Uterus (tissue), 4 donors: ENCODE results near the gene S100A6. TPM values are rescaled to one million over a fixed set of nuclear protein-coding genes. Genes with fewer than 3 reads are reported as not detected.
A peak's percentile ranks its signal among the peaks of the same experiment; 100 is the strongest.

ENCODE experiments used
- DNase-seq, 2 donors: peaks; one replicate each; pipeline ENCODE4 v3.0.0-alpha.2; 2019 to 2020
- H3K27ac ChIP-seq, 2 donors: fragments of 200-600 bp; sonication (generic); 1 replicate in 1 of 2; 2 replicates in 1 of 2; pipeline ENCODE4 v1.5.1; 2016 to 2018
- H3K27me3 ChIP-seq, 2 donors: fragments of 200-600 bp; sonication (generic); one replicate each; pipeline ENCODE4 v1.5.1; 2018 to 2019; ENCODE audit warnings: control low read depth in 1 of 2
- H3K36me3 ChIP-seq, 2 donors: fragments of 200-600 bp; sonication (generic); one replicate each; pipeline ENCODE4 v1.5.1; 2019; ENCODE audit warnings: control low read depth in 1 of 2
- H3K4me1 ChIP-seq, 2 donors: fragments of 200-600 bp; sonication (generic); one replicate each; pipeline ENCODE4 v1.5.1; 2018 to 2019; ENCODE audit warnings: control low read depth in 1 of 2
- H3K4me3 ChIP-seq, 2 donors: fragments of 200-600 bp; sonication (generic); 1 replicate in 1 of 2; 2 replicates in 1 of 2; pipeline ENCODE4 v1.5.1; 2018 to 2019; ENCODE audit warnings: mild to moderate bottlenecking in 1 of 2
- H3K9me3 ChIP-seq, 2 donors: fragments of 200-600 bp; sonication (generic); one replicate each; pipeline ENCODE4 v1.5.1; 2019; ENCODE audit warnings: control low read depth in 1 of 2
- CTCF ChIP-seq, 4 experiments: fragments of 200-600 bp in 2 of 4; fragments of 450-650 bp in 2 of 4; sonication (generic) in 2 of 4; IDR thresholded peaks; one replicate each; pipeline ENCODE4 v1.5.1; 2016 to 2019; ENCODE audit warnings: antibody characterized with exemption in 4 of 4, mild to moderate bottlenecking in 2 of 4, moderate library complexity in 1 of 4
- POLR2A ChIP-seq, 2 donors: fragments of 450-650 bp; IDR thresholded peaks; one replicate each; pipeline ENCODE4 v1.6.1; 2016; ENCODE audit warnings: antibody characterized with exemption in 2 of 2, mild to moderate bottlenecking in 1 of 2, moderate library complexity in 1 of 2
- intact Hi-C: fragments of 100-400 bp; cut with DNase I; formaldehyde crosslinking; loops from one replicate; pipeline ENCODE4 v1.15.1; 2023; ENCODE audit warnings: low total_unique reads
- total RNA-seq, 4 donors: library from RNA; depleted of rRNA in 3 of 4; stranded (reverse); fragments of >200 nt in 3 of 4; gene quantifications; one replicate each; pipeline versions ENCODE4 v1.1.0 to v1.2.4, GENCODE V29; 2014 to 2023
- donor health status: DM: yes; HTN: yes; CAD: no.

S100A6 gene
- total RNA-seq, 4 donors from 2014 or later = 55.5 to 729 (median 448) TPM

GRCh38 chr1:153487707-153488106, 48.1 kb downstream of the S100A6 start:
- H3K36me3 ChIP-seq = no peaks in the 10 kb centered on the region
- no peaks in the 10 kb centered on the region for H3K4me1 ChIP-seq
- no peak for TF ChIP-seq POLR2A (IDR thresholded peaks at IDR 0.05)
- TF ChIP-seq CTCF (IDR thresholded peaks at IDR 0.05) = no peak
- H3K9me3 ChIP-seq = no peaks in the 10 kb centered on the region
- intact Hi-C loops = no loop called here
- no peak overlapping the region for H3K4me3 ChIP-seq
- no peak for DNase-seq
- H3K27ac ChIP-seq = peak overlapping the region; percentile 88 to 91
- H3K27me3 ChIP-seq = no peaks in the 10 kb centered on the region

GRCh38 chr1:153485863-153486262, 49.9 kb downstream of the S100A6 start:
- no peaks in the 10 kb centered on the region for H3K9me3 ChIP-seq
- H3K27me3 ChIP-seq = no peaks in the 10 kb centered on the region
- H3K4me1 ChIP-seq = no peaks in the 10 kb centered on the region
- no peak overlapping the region for H3K4me3 ChIP-seq
- intact Hi-C loops = no loop called here
- DNase-seq = peak in 1 of 2 donors; percentile 44
- H3K27ac ChIP-seq = peak overlapping the region in 1 of 2 donors; percentile 48
- TF ChIP-seq CTCF (IDR thresholded peaks at IDR 0.05) (no peak), POLR2A (IDR thresholded peaks at IDR 0.05) (no peak)
- no peaks in the 10 kb centered on the region for H3K36me3 ChIP-seq

Other genes starting within 250 kb of the S100A6 start
- gene PGLYRP3, start 223.0 kb downstream of the S100A6 start, total RNA-seq = not detected
- not detected for gene PGLYRP4, start 187.2 kb downstream of the S100A6 start, total RNA-seq
- gene S100A9, start 178.1 kb downstream of the S100A6 start, total RNA-seq = 100 to 1,000 TPM in 1 of 4 donors, 10 to 100 TPM in 3; 33.4 to 175 (median 54.0) TPM
- 1 to 10 TPM in 2 of 4 donors, not detected in 2; 2.6 to 3.2 TPM for gene S100A12, start 160.4 kb downstream of the S100A6 start, total RNA-seq
- gene S100A8, start 144.9 kb downstream of the S100A6 start, total RNA-seq = 10 to 100 TPM in 2 of 4 donors, 1 to 10 TPM in 1, not detected in 1; 5.4 to 25.2 (median 24.7) TPM
- not detected for gene S100A7A, start 119.5 kb downstream of the S100A6 start, total RNA-seq
- 1 to 10 TPM in 1 of 4 donors, not detected in 3; 3.5 TPM for gene S100A7, start 75.3 kb downstream of the S100A6 start, total RNA-seq
- not detected for gene S100A5, start 4.9 kb upstream of the S100A6 start, total RNA-seq
- 100 to 1,000 TPM in 3 of 4 donors, 10 to 100 TPM in 1; 58.9 to 226 (median 155) TPM for gene S100A4, start 9.8 kb upstream of the S100A6 start, total RNA-seq
- gene S100A3, start 13.3 kb upstream of the S100A6 start, total RNA-seq = 1 to 10 TPM in 2 of 4 donors, not detected in 2; 1.2 to 3.7 TPM
- gene S100A2, start 29.9 kb upstream of the S100A6 start, total RNA-seq = 1 to 10 TPM in 2 of 4 donors, not detected in 2; 2.1 to 2.7 TPM
- gene S100A16, start 77.1 kb upstream of the S100A6 start, total RNA-seq = 100 to 1,000 TPM in 1 of 4 donors, 10 to 100 TPM in 3; 57.4 to 122 (median 72.1) TPM
- gene S100A14, start 80.3 kb upstream of the S100A6 start, total RNA-seq = 1 to 10 TPM in 1 of 4 donors, under 1 TPM in 1, not detected in 2; 0.29 to 6.2 TPM
- gene S100A13, start 91.5 kb upstream of the S100A6 start, total RNA-seq = 100 to 1,000 TPM in 2 of 4 donors, 10 to 100 TPM in 2; 25.9 to 269 (median 126) TPM
- gene S100A1, start 92.4 kb upstream of the S100A6 start, total RNA-seq = 1 to 10 TPM in 1 of 4 donors, not detected in 3; 3.8 TPM
- gene CHTOP, start 98.1 kb upstream of the S100A6 start, total RNA-seq = 10 to 100 TPM; 43.8 to 91.0 (median 70.8) TPM
- gene SNAPIN, start 122.7 kb upstream of the S100A6 start, total RNA-seq = 100 to 1,000 TPM in 1 of 4 donors, 10 to 100 TPM in 3; 35.5 to 101 (median 71.3) TPM
- gene ILF2, start 135.0 kb upstream of the S100A6 start, total RNA-seq = 100 to 1,000 TPM in 3 of 4 donors, 10 to 100 TPM in 1; 82.7 to 252 (median 111) TPM
- 10 to 100 TPM; 34.1 to 74.0 (median 50.8) TPM for gene NPR1, start 142.7 kb upstream of the S100A6 start, total RNA-seq
- gene INTS3, start 192.1 kb upstream of the S100A6 start, total RNA-seq = 10 to 100 TPM; 35.9 to 70.1 (median 61.3) TPM
- gene SLC27A3, start 239.4 kb upstream of the S100A6 start, total RNA-seq = 100 to 1,000 TPM in 1 of 4 donors, 10 to 100 TPM in 3; 12.9 to 364 (median 36.7) TPM